ENCODE data around the gene PPFIA4.
A peak's percentile ranks its signal among the peaks of the same experiment; 100 is the strongest.
"Not testable (repeated sequence)": the region's sequence is repeated elsewhere in the genome, so short reads cannot be mapped to it uniquely, and the experiment has no call there.

PPFIA4 gene

DNA sequence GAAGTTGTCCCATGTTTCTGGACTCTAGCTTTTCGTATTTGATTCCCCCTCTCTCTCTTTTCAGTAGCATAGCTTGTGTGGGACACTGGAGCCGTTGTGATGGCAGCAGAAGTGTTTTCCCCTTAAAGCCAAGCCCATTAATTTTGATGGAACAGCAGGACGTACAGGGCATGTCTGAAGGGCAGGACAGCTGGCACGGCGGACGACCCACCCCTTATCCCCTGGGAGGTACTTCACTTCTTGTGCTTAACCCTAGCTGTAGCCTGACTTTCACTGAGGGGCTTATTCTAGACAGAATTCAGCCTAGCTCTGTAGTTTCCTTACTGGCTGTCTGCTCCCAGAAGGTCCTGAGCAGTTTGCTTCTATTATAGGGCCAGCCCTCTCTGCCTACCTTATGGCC, 8.6 kb upstream of the PPFIA4 start:
- DNase-seq = no peak

DNA sequence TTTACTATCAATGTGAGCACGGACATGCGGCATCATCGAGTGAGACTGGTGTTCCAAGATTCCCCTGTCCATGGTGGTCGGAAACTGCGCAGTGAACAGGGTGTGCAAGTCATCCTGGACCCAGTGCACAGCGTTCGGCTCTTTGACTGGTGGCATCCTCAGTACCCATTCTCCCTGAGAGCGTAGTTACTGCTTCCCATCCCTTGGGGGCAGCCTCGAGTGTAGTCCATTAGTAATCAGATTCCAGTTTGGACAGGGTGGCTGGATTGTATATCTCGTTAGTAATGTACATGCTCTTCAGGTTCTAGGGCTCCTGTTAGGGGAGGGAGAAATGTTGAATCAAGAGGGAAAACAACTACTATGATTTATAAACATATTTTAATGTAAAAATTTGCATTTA, 3.4 kb upstream of the PPFIA4 start:
- DNase-seq = not testable (repeated sequence)

DNA sequence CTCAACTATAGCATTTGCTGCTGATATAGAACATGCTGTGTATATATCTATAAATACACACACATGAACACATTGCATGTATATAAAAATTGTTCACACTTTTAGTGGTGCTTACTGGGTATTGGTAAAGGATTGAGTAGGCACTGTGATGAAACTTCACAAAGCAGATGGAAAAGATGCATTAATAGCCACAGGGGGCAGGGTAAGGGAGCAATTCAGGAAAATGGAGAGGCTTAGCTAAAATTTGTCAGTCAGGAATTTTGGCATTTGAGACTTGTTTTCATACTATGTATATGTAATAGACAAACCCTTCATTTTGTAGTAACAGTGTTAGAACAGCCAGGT, 633 bp upstream of the PPFIA4 start:
- DNase-seq = no peak

DNA sequence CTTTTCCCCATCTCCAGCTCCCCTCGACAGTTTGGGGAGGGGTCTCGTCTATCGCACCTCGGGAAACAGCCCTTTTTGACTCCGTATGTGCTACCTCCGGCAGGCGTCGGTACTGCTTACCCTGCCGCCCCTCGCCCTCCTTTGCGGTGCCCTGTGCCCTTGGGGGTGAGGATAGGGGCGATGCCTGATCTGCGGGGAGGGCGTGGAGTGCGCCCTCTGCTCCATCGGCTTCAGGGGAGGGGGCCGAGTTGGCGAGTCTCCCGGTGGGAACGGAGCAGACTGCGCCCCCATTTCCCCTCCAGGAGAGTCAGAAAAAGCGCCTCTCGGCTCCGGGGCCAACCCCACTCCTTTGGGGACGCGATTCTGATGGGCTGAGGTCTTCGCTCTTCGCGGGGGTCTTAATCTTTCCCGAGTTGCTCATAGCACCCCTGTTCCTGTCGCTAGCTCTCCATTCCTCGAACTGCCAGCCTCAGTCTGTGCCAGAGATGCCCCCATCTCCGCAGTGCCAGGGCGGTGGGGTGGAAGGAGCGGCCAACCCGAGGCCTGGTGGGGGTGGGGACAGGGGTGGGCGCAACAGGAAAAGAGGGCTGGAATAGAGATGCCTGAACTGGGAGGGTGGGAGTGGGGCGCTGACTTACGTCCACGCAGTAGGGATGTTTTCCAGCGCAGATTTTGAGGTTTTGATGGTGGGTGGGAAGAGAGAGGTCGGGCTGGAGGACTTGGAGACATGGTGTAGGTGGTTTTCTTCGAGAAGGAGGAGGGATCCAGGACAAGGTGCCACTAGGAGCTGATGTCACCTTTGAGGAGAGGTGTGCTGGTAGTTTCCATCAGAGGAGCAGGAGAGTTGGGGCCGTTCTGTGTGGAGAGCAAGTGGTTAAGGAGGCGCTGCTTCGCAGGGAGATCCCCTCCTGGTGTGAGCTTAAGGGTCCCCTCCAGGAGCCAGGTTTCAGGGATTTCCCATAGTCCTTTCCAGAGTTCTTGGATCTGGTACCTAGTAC, 674 bp downstream of the PPFIA4 start:
- no peak for DNase-seq

DNA sequence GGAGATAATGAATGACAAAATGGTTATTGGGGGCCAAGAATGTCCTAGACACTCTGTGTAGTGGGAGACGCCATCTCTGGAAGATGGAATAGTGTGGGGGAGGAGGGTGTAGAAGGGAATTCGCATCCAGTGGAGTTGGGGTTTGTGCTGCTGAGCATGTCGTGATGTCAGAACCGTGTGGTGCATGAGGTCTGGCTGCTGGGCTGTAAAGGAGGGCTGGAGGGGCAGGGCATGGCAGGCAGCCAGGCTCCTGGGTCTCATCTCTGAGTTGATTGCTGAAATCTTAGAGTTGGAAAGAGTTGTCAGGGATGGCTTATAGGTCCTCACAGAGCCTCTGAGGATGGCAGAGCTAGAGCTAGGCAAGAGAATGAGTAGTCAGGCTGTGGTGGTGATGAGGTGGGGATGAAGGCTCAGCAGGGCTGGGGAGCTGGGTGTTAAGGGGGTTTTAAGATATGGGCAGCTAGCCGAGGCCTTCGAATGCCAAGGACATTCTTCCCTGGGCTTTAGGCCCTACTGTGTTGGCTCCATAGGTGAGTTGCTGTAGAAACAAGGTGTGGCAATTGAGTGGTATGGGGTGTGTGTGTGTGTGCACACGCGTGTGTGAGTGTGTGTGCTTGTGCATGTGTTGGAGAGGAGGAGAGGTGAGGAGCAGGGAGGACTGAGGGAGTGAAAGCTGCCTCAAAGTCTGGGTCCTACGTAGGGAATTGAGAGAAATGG, 1.9 kb downstream of the PPFIA4 start:
- no peak for DNase-seq

DNA sequence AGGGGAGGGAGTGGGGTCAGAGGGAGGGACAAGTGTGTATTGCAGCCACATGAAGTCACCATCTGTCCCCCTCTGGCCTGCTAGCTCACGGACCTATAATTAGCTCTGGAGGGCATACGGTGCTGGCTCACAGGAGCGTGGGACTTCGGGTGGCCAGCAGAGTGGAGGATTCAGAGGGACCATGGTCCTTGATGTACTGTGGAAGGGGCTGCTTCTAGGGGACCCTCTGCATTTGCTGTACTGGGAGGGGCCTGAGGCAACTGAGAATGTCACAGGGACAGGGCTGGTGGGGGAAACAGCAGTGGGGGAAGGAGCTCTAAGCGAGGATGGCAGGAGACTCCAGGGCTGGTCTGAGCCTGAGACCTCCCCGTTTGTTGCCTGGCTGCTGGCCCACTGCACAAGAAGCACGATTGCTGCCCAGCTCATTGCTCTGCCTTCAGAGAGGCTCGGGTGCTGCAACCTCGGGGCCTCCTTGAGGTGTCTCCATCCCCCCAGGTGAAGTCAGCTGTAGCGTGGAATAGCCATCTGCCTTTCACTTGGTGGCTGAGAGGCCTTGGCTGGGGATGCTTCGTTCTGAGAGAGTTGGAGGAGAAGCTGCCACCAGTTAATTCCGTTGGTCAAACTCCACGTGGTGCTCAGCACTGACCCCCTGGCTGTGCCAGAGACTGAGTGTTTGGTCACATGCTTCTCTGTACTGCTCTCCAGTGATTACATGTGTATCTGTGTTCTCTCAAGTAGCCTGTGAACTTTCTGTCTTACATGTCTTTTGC, 2.7 kb downstream of the PPFIA4 start:
- DNase-seq = no peak

DNA sequence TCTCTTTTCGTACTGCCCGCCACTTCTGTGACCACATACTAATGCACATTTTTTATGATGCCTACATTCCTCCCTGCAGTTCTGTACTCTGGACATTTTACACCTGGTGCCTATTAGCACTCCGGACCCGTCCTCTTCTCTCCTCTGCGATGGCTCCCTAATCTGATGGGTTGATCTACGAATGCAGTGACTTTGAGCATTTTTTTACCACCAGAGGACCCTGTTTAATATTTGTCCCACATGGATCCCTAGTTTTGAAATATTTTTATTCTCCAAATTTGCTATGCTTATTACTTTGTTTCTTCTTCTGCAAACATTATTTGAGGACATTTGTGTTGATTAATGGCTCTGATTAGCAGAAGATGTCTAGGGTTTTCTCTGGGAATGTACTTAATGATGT, 5.2 kb downstream of the PPFIA4 start:
- no peak for DNase-seq

DNA sequence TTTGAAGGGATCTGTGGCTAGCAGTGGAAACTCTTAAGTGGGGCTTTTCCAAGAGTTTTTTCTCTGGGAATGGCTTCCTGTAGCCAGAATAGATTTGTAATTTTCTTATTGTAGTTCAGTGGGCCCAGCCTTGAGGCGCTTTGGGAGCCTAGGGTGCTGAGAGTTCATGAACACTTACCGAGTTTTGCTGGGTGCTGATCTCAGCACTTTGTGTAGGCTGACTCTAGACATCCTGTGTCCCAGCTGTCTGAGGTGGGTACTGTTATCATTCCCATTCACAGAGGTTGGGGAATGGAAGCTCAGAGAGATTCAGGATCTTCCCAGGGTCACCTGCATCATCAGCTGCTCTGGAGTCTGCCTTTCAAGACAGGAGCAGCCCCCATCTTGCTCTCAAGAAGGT, 7.0 kb downstream of the PPFIA4 start:
- DNase-seq = no peak

DNA sequence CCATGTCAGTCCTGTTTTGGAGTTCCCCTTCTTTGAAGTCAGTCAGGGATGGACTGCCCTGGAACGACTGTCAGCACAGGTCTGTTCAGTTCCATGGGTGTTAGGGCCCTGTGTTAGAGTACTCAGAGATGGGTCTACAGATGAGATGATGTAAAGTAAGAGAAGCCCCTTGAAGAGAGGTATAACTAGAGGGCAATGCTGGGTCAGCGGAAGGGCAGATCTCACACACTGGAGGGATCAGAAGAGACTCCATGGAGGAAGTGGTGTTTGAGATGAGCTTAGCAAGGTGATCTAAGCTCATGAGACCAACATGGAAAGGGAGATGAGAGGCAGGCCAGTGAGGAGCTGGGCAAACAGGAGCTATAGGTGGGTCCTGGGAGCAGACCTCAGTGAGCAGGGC, 7.6 kb downstream of the PPFIA4 start:
- no peak for DNase-seq

DNA sequence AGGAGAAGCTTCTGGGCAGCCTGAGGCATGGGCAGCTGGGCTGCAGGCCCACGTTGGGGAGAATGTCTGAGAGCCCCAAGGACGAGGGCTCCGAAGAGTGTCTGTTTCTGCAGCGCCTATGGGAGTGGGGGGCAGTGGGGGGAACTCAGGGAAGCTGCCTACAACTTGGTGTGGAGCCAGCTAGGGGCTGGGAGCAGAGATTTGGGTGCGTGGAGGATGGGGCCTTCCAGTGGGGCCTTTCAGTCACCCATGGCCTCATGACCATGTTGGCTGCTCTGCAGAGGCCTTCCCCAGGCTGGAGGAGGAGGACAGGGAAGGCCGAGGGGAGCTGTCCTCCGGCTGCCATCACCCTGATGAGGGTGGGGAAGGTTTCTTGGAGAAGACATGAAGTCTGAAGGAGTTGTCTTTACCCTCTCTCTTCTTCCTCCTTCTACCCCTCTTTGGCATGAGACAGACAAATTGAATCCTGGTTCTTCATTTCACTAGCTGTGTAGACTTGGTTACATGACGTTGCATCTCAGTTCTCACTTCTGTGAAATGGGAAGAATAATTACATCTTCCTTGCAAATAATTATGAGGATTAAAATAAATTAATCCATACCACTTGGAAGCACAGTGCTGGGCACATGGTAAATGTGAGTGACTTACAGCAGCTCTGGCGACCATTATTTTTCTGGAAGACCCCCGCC, 8.3 kb downstream of the PPFIA4 start:
- no peak for DNase-seq

DNA sequence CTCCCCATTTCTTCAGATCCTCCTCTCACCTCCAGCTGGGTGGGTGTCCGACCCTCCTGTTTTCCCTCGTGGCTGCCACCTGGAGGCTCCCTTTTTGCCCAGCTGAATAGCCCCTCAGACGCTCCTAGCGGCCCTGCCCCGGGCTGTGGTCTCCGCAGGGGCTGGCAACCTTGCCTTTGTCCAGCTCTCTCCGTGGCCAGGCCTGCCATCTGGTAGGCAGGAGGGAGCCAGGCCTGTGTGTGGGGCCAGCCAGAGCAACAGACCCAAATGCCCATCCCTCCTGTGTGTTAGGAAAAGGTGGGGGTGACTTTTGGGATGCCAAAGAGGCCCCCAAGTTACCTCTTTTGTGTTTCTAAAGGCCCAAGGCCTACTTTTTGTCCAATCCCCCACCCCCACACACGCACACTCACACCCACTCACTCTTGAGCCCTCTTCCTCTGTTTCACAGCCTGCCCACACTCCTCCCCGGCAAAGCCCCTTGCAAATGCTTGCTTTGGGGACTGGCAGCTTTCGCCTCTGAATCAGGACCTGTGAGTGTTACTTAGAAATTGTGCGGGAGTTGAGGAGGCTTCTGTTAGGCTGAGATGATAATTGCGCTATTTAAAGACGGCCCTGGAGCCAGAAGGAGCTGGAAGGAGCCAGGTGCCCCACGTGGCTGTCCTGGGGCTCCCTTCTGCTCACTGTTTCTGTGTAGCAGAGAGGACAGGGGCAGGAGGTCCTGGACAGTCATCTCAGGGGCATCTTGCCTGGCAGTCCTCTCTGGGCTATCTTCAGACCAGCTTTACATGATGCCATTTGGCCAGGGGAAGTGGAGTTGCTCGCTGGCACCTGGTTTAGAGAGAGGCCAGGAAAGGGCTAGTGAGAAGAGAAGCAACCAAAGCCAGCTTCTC, 9.1 kb downstream of the PPFIA4 start:
- DNase-seq = no peak

DNA sequence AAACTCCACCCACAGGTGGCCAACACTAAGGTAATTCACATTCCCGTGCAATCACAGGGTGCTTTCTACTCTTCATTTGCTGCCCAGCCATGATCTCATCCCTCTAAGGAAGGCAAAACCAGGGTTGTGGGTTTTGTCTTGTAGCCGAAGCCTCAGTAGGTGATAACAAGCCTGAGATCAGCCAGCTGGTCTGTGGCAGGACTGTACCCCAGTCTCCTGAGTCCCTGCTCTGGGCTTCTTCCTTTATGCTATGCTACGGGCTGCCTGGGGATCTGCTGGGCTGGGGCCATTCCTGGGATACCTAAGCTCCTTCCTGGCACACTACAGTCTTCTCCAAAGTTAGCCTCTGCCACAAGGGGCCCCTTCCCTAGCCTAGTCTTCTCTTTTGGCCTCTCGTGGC, 9.8 kb downstream of the PPFIA4 start:
- no peak for DNase-seq

DNA sequence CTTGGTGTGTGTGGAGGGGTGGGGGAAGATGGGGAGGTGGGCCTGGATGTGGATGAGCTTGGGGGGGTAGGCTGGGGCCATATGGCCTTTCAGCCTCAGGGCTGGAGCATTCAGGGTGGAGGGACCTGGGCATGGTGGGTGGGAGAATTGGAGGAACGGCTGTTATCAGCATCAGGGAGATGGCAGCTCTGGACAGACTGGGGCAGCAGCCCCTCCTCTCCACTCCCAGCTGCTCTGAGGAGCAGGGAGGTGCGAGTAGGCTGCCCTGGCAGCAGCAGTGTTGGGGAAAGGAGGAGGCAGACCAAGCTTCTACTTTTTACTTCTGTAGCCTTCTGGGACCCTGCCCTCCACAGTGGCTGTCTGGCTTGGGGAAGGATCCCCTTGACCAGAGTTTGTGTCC, 10.2 kb downstream of the PPFIA4 start:
- no peak for DNase-seq

DNA sequence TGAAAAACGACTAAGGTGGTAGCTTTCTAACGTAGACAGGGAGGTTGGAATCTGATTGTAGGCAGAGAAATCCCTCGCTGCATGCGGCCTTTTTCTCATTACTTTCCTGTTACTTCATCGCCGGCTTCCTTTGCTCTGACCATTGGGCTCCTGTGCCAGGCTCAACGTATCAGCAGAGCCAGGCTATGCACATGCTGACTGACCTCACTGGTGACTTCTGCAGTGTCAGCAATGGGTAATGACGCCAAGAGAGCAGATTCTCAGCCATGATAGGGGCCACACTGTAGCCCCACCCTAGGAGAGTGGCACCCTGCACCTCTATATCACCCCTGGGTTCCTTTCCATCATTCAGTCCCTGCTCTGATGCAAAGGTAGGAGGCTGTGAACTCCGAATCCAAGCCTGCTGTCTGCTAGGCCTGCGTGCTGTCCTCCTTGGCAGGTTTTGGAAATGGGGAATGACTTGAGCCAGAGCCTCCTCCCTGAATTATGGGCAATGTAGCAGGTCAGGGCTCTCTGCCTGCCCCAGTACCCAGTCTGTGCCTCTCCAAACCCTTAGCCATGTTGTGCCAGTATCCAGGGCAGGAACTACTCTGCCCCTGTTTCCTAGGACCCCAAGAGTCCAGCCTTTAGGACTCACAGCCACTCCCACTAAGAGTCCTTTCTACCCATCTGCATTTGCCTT, 11.4 kb downstream of the PPFIA4 start:
- no peak for DNase-seq

DNA sequence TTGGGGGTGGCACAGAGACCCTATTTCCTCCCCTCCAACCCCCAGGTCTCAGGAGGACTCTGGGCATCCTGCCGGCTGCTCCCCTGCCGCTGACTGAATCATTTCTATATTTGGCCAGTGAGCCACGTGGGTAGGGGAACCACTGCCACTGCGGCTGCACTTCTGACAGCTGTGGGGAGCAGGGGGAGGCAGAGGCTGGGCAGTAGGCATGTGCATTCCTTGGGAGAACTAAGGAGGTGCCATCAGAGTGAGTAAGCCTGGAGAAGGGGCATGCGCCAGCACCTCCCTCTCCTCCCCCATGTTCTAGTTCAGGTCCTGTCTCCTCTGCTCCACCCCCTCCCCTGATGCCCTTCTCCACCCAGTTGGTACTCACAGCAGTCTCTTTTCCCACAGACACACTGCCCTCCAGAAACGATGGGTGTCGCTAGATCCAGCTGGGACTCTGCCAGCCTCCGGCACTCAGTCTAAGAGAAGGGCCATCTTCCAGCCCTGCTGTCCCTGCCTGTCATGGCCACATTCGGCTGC, 12.0 kb downstream of the PPFIA4 start:
- no peak for DNase-seq

DNA sequence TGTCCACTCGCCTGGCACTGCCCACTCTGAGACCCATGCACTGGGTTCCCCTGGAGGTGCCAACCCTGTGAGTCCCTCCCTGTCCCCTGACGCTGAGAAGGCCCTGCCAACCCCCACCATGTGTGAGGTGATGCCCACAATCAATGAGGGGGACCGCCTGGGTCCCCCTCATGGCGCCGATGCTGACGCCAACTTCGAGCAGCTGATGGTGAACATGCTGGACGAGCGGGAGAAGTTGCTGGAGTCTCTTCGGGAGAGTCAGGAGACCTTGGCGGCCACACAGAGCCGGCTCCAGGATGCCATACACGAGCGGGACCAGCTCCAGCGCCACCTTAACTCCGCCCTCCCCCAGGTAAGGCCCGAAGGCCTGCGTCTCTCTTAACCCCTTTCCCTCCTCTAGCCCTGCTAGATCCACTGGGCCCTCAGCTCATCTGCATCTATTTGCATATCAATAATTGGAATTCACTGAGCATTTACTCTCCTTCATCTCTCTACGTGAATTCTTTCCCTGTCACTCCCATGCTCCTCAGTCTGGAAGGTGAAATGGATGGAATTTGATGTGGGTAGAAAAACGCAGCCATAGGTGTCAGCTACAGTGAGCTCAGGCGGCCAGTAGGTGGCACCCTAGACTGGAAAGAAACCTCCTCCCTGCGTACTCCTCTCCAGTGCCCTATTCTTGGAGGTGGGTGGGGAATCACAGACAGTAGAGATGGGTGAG, 12.8 kb downstream of the PPFIA4 start:
- DNase-seq = peak; percentile 41

DNA sequence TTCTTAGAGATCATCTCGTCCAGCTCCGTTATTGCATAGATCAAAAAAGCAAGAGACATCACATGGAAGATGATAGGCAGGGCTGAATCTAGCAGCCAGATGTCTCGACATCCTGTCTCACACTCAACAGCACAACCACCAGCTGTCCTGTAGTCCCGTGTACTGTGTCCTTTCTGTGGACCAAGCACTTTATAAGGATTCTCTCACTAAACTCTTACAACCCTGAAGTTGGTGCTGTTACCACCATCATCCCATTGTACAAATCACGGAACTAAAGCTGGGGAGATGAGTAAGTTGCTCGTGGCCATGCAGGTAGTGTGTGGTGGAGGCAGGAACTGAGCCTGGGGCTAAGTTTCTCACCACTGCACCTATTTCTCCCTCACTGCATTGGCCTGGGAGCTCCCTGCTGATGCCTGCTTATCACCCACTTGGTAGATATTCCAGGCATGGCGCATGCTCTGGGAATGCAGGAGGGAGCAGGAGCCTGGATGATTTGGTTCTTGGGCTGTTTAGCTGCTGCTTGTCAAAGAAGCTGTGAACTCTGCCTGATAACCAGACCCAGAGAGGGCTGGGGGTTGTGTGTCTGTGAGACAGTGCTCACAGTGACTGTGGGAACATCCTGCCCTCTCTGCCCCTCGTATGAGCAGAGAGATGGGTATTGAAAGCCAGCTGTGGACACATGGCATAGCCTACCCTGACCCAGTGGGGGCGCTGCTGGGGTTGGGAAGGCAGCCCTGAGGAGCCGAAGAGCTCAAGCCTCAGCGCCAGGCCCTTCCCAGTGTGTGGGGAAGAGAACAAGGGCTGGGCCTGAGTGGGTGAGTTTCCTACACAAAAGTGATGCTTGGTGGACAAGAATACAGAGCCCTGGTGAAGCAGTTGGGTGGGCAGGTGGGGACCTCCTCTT, 13.6 kb downstream of the PPFIA4 start:
- DNase-seq = no peak

DNA sequence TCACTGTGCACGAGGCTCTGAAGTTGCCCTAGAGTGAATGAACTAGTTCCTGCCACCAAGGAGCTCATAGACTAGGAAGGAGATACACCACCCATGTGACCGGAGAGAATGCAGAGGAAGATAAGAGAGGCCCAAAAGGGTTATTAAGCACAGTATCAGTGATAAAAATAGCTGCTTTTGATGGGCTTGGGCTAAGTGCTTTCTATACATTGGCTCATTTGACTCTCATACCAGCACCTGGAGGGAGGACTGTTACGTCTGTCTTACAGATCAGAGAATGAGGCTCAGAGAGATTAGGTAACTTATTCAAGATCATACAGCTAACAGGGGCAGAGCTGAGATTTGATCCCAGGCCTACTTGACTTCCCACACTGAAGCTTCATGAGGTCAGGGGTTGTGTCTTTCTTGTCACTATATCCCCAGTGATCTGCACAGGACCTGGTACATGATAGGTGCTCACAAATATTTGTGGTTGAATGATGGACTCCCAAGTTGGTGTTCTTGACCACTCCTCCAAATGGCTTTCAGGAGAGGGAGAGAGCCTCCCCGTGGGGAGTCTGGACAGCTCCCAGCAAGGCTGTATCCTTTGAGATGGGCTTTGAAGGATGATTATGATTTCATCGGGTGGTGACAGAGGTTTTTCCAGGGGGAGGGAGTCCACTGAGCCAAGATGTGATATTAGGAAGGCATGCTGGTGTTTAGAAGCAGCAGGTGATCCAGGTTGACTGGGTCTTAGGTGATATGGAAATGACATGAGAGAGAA, 14.4 kb downstream of the PPFIA4 start:
- no peak for DNase-seq

Data from stimulated activated CD4-positive, alpha-beta T cell treated with anti-CD3 and anti-CD28 coated beads, Interleukin-1b, Interleukin-23, amount 100 ng/mL, for 48 hours (primary cell).